Activated CD8-positive, alpha-beta T cell treated with anti-CD3 and anti-CD28 coated beads, Interleukin-2, amount 10 ng/mL, durations not matched to agents 7 days and 5 days (primary cell): ENCODE results near the gene EFEMP2. TPM values are rescaled to one million over a fixed set of nuclear protein-coding genes. Genes with fewer than 3 reads are reported as not detected.
A peak's percentile ranks its signal among the peaks of the same experiment; 100 is the strongest.

Experiments used
- ATAC-seq: fragments of 150-1000 bp; cut with Tn5 transposase; one replicate; pipeline ENCODE4 v1.10.0; 2021; ENCODE audit warnings: moderate library complexity
- CTCF ChIA-PET: fragments of 350-600 bp; sonication (Branson Sonifier 250); formaldehyde crosslinking; loops from one replicate; lab custom pipeline; 2021; ENCODE audit warnings: antibody characterized with exemption; lab: Charles Lee
- POLR2A ChIA-PET: fragments of 350-600 bp; sonication (Branson Sonifier 250); formaldehyde crosslinking; loops from one replicate; lab custom pipeline; 2021; ENCODE audit warnings: antibody characterized with exemption; lab: Charles Lee
- DNase-seq: peaks from one replicate; pipeline ENCODE4 v3.0.0-alpha.2; 2020
- H3K27ac Mint-ChIP-seq: one replicate; pipeline ENCODE4 v1.8.0; 2021; ENCODE audit warnings: mild to moderate bottlenecking, mixed read lengths
- H3K27me3 Mint-ChIP-seq: one replicate; pipeline ENCODE4 v1.8.0; 2021; ENCODE audit warnings: low read depth, mixed read lengths
- H3K36me3 Mint-ChIP-seq: one replicate; pipeline ENCODE4 v1.8.0; 2021; ENCODE audit warnings: low read depth, mixed read lengths
- H3K4me1 Mint-ChIP-seq: one replicate; pipeline ENCODE4 v1.8.0; 2021; ENCODE audit warnings: low read depth, mixed read lengths
- H3K4me3 Mint-ChIP-seq: one replicate; pipeline ENCODE4 v1.8.0; 2021; ENCODE audit warnings: mild to moderate bottlenecking, mixed read lengths
- H3K9me3 Mint-ChIP-seq: one replicate; pipeline ENCODE4 v1.8.0; 2022; ENCODE audit warnings: mixed read lengths; ENCODE audit not compliant: insufficient read depth
- total RNA-seq, 2 experiments: library from RNA; stranded (reverse); gene quantifications; one replicate each; pipeline ENCODE4 v1.2.3, GENCODE V29; 2021

Gene EFEMP2
- 1 to 10 TPM; 4.8 to 5.0 TPM for total RNA-seq

DNA sequence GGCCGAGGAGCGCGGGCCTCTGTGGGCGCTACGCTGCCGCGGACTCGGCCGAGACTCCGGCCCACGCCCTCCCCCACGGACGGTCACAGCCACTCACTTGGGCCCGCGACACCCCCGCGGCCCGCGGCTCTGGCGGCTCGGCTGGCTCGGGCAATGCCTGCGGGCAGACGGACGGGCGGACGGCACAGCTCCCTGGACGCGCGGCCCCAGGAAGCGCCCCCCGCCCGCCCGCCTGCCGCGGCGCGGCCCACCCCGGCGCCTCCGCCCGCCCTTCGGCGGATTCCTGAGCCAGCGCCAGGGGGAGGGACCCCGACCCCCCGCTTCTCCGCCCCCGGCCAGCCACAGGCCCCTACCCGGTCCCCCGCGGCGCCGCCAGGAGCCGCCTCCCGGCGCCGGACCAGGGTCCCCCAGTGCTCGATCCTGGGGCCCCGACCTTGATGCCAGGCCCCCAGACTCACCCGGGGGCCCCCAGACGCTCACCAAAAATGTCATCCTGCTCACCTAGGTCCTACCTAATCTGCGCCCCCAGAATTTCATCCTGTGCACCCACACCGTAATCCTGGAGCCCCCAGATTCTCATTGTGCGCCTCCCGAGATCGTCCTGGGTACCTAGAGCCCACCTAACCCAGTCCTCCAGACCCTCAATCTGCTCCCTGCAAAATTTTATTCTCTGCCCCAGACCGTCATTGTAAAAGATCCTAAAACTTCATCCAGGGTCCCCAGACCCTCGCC is at the start of gene EFEMP2:
Gene EFEMP2 (minus strand): TSS at position 215 of the 732 bp plus-strand sequence. CDS start 446 bp downstream, outside the sequence.
- POLR2A ChIA-PET = interaction anchor here (0.8 to 6.6 kb wide), 7 partner anchors 8 to 31 kb away, joined by 3 to 143 read pairs (median 10); partner anchors contain the start of genes CCDC85B, CFL1, CTSW and FIBP
- peaks cover 2% of the 10 kb centered on the region for H3K36me3 Mint-ChIP-seq

GRCh38 chr11:65921876-65922275 is 49.3 kb upstream of the EFEMP2 start:
- peaks cover 40% of the 10 kb centered on the region for H3K36me3 Mint-ChIP-seq
- peaks cover 41% of the 10 kb centered on the region for H3K4me1 Mint-ChIP-seq
- POLR2A ChIA-PET = interaction anchor here (0.7 to 1.2 kb wide), 2 partner anchors 11 to 32 kb away, joined by 3 to 4 read pairs; partner anchors contain the start of gene CCDC85B
- no peaks in the 10 kb centered on the region for H3K9me3 Mint-ChIP-seq
- no peaks in the 10 kb centered on the region for H3K27me3 Mint-ChIP-seq
- no peak for DNase-seq
- H3K4me3 Mint-ChIP-seq = peak overlapping the region; percentile 43
- ATAC-seq = no peak
- peak overlapping the region; percentile 61 for H3K27ac Mint-ChIP-seq
- CTCF ChIA-PET = interaction anchor here (1.1 to 2.4 kb wide), 2 partner anchors 33 to 37 kb away, joined by 7 to 10 read pairs; partner anchors contain the start of gene FIBP

More for the DNA sequence above, at the start of gene EFEMP2:
- DNase-seq (no peak), ATAC-seq (no peak)
- Mint-ChIP-seq H3K4me1 (peaks cover 60% of the 10 kb centered on the region), H3K4me3 (peak within 1 kb of the TSS; percentile 83), H3K27ac (peak within 1 kb of the TSS; percentile 83), H3K9me3 (no peaks in the 10 kb centered on the region), H3K27me3 (peaks cover 5% of the 10 kb centered on the region)
- CTCF ChIA-PET = interaction anchor here (2.0 to 18.4 kb wide), 3 partner anchors 12 to 13 kb away, joined by 25 to 584 read pairs (median 90); partner anchors contain the start of genes CCDC85B, CTSW, FIBP and MUS81

DNA sequence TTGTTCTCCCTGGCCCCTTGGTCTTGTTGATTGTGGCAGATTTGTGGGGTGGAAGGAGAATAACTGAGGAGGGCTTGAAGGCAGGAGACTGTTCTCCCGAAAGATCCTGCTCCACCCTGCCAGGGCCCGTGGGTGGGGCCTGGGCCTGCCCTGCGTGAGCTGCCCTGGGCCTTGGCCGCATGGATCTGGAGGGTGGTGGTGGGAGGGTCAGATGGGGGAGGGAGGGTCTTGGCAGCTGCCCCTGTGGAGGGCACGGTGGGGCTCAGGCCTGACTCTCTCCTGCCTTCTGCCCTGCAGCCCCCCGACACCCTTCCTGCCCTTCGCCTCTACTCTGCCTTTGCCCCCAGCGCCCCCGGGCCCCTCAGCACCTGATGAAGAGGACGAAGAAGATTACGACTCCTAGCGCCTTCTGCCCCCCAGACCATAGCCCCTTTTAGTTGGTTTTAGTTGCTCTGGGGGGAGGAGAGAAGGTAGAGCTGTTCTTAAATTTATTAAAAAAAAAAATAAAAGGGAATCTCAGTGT is 48.5 kb upstream of the EFEMP2 start:
- H3K27ac Mint-ChIP-seq = peak overlapping the region; percentile 91
- CTCF ChIA-PET = interaction anchor here (1.2 to 2.4 kb wide), 3 partner anchors 15 to 36 kb away, joined by 3 to 10 read pairs (median 6); partner anchors contain the start of gene FIBP
- H3K4me1 Mint-ChIP-seq = peaks cover 45% of the 10 kb centered on the region

GRCh38 chr11:65920372-65920802 is 47.8 kb upstream of the EFEMP2 start:
- DNase-seq (no peak), ATAC-seq (no peak)
- H3K9me3 Mint-ChIP-seq = no peaks in the 10 kb centered on the region
- H3K27ac Mint-ChIP-seq = peak overlapping the region; percentile 91
- no peaks in the 10 kb centered on the region for H3K27me3 Mint-ChIP-seq
- H3K4me1 Mint-ChIP-seq = peaks cover 46% of the 10 kb centered on the region
- ChIA-PET CTCF (interaction anchor here (1.2 to 1.7 kb wide), 2 partner anchors 16 to 33 kb away, joined by 3 to 6 read pairs; partner anchors contain the start of gene FIBP), POLR2A (interaction anchor here (0.9 to 1.4 kb wide), 4 partner anchors 11 to 61 kb away, joined by 3 to 5 read pairs (median 3); partner anchors contain the start of genes CCDC85B and FIBP)
- H3K4me3 Mint-ChIP-seq = peak overlapping the region; percentile 94
- H3K36me3 Mint-ChIP-seq = peaks cover 47% of the 10 kb centered on the region

More for the DNA sequence above, 48.5 kb upstream of the EFEMP2 start:
- Mint-ChIP-seq H3K9me3 (no peaks in the 10 kb centered on the region), H3K36me3 (peaks cover 47% of the 10 kb centered on the region), H3K27me3 (no peaks in the 10 kb centered on the region), H3K4me3 (peak overlapping the region; percentile 94)
- no peak for ATAC-seq
- POLR2A ChIA-PET = interaction anchor here (0.7 to 1.0 kb wide), 2 partner anchors 31 kb away, joined by 3 read pairs; partner anchors contain the start of gene CCDC85B
- no peak for DNase-seq

DNA sequence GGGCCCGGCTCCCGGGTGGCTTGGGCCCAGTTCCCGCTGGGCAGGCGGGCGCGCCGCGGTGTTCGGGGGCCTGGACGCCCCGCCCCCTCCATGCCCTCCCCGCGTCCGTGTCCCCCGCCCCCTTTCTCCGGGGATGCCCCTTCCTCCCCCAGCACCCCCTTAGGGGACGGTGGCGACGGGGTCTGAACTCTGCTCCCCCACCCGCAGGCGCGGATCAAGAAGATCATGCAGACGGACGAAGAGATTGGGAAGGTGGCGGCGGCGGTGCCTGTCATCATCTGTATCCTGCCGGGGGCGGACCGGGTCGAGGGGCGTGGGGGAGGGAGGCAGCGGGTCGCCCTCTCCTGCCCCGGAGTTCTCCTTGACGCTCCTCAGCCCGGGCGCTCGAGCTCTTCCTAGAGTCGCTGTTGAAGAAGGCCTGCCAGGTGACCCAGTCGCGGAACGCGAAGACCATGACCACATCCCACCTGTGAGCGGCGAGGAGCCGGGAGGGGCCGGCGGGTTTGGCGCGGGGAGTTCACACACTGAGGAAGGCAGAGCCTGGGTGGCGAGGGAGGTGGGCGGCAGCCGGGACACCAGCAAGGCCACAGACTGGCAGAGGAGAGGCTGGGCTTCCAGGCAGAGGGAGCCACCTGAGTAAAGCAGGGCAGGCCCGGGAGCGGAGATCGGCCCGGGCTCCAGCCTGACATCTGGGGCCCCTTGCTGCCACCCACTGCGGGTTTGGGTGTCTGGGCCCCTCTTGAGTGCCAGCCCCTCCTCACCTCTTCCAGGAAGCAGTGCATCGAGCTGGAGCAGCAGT is 47.2 kb upstream of the EFEMP2 start:
- Mint-ChIP-seq H3K36me3 (peaks cover 46% of the 10 kb centered on the region), H3K4me3 (peak overlapping the region; percentile 94), H3K27me3 (no peaks in the 10 kb centered on the region), H3K27ac (peak overlapping the region; percentile 91), H3K9me3 (no peaks in the 10 kb centered on the region), H3K4me1 (peaks cover 44% of the 10 kb centered on the region)
- DNase-seq (peak; percentile 71), ATAC-seq (peak; percentile 52)
- POLR2A ChIA-PET = interaction anchor here (0.9 to 1.4 kb wide), 4 partner anchors 12 to 60 kb away, joined by 3 to 5 read pairs (median 3); partner anchors contain the start of genes CCDC85B and FIBP
- CTCF ChIA-PET = interaction anchor here (1.2 to 1.7 kb wide), 2 partner anchors 17 to 32 kb away, joined by 3 to 6 read pairs; partner anchors contain the start of gene FIBP

GRCh38 chr11:65919141-65919572 is 46.6 kb upstream of the EFEMP2 start, which contains the start of gene DRAP1:
TSS of gene DRAP1 (plus strand) at chr11:65919426. CDS start at chr11:65919502, 76 bp downstream.
- peak within 1 kb of the TSS; percentile 94 for H3K4me3 Mint-ChIP-seq
- POLR2A ChIA-PET = interaction anchor here (1.2 to 2.3 kb wide), 5 partner anchors 9 to 60 kb away, joined by 3 to 18 read pairs (median 7); partner anchors contain the start of gene CCDC85B

DNA sequence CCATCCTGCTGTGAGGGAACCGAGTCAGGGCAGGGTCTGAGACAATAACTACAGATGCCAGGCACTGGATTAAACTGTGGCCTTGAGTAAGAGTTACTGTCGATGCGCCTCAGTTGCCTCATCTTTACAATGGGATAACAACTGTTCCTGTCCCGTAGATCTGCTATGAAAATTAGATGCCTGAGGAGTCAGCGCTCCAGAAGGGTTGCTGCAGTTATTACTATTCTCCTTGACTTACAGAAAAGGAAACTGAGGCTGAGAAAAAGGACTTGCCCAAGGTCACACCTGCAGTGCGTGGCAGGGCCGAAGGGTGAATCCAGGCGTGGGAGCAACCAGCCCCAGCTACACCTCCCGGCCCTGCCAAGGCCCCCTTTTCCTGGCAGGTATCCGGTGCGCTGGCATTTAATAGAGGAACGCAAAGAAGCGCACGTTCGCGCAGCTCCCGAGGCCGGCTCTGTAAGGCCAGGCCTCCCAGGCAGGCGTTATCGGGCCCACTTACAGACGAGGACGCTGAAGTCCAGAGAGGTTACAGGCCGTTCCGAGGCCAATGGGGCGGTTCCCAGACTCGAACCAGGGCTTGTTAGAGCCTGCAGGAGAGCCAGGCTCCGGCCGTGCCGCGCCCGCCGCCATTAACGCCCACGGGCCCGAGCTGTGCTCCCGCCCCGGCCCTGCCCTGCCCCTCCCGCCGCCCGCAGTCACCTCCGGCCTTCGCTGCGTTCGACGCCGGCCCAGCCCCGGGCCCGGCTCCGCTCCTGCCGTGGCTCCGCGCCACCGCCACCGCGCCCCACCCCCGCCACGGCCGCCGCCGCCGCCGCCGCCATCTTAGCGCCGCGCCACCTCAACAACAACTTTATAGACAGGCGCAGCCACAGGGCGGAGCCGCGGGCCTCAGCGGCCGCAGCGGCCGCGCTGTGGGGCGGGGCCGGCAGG is 45.9 kb upstream of the EFEMP2 start, which contains the start of gene C11orf68:
Gene C11orf68 (minus strand): TSS at position 852 of the 930 bp plus-strand sequence. CDS start 31 bp downstream, at position 821.
- H3K4me3 Mint-ChIP-seq = peak within 1 kb of the TSS; percentile 94
- peaks cover 44% of the 10 kb centered on the region for H3K4me1 Mint-ChIP-seq
- ATAC-seq = peak; percentile 65
- H3K36me3 Mint-ChIP-seq = peaks cover 39% of the 10 kb centered on the region
- H3K9me3 Mint-ChIP-seq = no peaks in the 10 kb centered on the region
- ChIA-PET POLR2A (interaction anchor here (0.6 to 2.3 kb wide), 10 partner anchors 9 to 59 kb away, joined by 3 to 18 read pairs (median 3); partner anchors contain the start of gene CCDC85B), CTCF (interaction anchor here (0.6 to 2.1 kb wide), 8 partner anchors 9 to 126 kb away, joined by 3 to 22 read pairs (median 6); partner anchors contain the start of genes CCDC85B, FIBP and FOSL1)
- H3K27ac Mint-ChIP-seq = peak within 1 kb of the TSS; percentile 91
- DNase-seq = no peak
- no peaks in the 10 kb centered on the region for H3K27me3 Mint-ChIP-seq

More at GRCh38 chr11:65919141-65919572, 46.6 kb upstream of the EFEMP2 start, which contains the start of gene DRAP1:
- Mint-ChIP-seq H3K27me3 (no peaks in the 10 kb centered on the region), H3K4me1 (peaks cover 44% of the 10 kb centered on the region), H3K9me3 (no peaks in the 10 kb centered on the region), H3K36me3 (peaks cover 43% of the 10 kb centered on the region), H3K27ac (peak within 1 kb of the TSS; percentile 91)
- DNase-seq (peak; percentile 99), ATAC-seq (peak; percentile 95)
- CTCF ChIA-PET = interaction anchor here (1.5 to 2.1 kb wide), 4 partner anchors 10 to 34 kb away, joined by 6 to 22 read pairs (median 8); partner anchors contain the start of genes CCDC85B and FIBP

- DNase-seq (no peak), ATAC-seq (no peak)
- Mint-ChIP-seq H3K4me1 (peaks cover 39% of the 10 kb centered on the region), H3K27me3 (no peaks in the 10 kb centered on the region), H3K4me3 (peak overlapping the region; percentile 86), H3K27ac (no peak overlapping the region), H3K9me3 (no peaks in the 10 kb centered on the region), H3K36me3 (peaks cover 31% of the 10 kb centered on the region)
- ChIA-PET CTCF (interaction anchor here (0.6 to 2.1 kb wide), 8 partner anchors 9 to 127 kb away, joined by 3 to 22 read pairs (median 6); partner anchors contain the start of genes CCDC85B, FIBP and FOSL1), POLR2A (interaction anchor here (0.6 to 2.3 kb wide), 11 partner anchors 9 to 58 kb away, joined by 3 to 18 read pairs (median 3); partner anchors contain the start of genes CCDC85B and MUS81)
Measured at GRCh38 chr11:65917434-65918210, 45.0 kb upstream of the EFEMP2 start.

DNA sequence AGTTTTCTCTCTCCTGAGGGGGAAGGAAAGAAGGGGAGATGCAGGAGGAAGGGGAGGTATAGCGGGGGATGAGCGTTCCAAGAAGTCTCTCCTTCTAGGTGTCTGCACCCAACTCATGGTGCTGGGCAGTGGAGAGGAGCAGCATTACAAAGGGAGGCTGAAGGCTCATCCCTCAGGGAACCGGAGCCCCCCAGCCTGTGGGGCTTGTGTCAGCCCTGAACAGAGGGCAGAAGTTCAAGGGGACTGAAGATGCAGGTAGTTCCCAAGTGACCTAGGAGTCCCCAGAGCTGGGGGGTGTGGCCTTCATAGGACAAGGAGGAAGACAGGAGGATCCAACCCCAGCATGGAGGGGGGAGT is 44.5 kb upstream of the EFEMP2 start:
- POLR2A ChIA-PET = interaction anchor here (0.9 to 2.3 kb wide), 5 partner anchors 8 to 57 kb away, joined by 3 to 18 read pairs (median 7); partner anchors contain the start of genes CCDC85B and MUS81
- no peak for ATAC-seq
- Mint-ChIP-seq H3K27me3 (no peaks in the 10 kb centered on the region), H3K4me3 (peak overlapping the region; percentile 86), H3K27ac (no peak overlapping the region), H3K36me3 (peaks cover 25% of the 10 kb centered on the region), H3K9me3 (no peaks in the 10 kb centered on the region), H3K4me1 (peaks cover 34% of the 10 kb centered on the region)
- DNase-seq = no peak
- CTCF ChIA-PET = interaction anchor here (1.3 to 2.1 kb wide), 4 partner anchors 15 to 31 kb away, joined by 3 to 22 read pairs (median 6); partner anchors contain the start of genes CCDC85B, FIBP and FOSL1
